Choroid plexus epithelial cell (primary cell): ENCODE measurements around the gene ACHE.

Experiments
- DNase-seq: peaks from one replicate; pipeline ENCODE4 v3.0.0-alpha.2; 2010; ENCODE audit warnings: low read depth
- H3K4me3 ChIP-seq: 2 replicates; pipeline ENCODE4 v1.5.1; 2011; ENCODE audit warnings: low read depth, mild to moderate bottlenecking, control low read depth, low read length, moderate library complexity
- TF ChIP-seq, protein P1 (sequence below): conservative IDR thresholded peaks from 2 replicates; pipeline ENCODE4 v1.5.1; 2011; ENCODE audit warnings: low read depth, mild to moderate bottlenecking, control low read depth, inconsistent platforms, low read length, moderate library complexity

ACHE gene

GRCh38 chr7:100880645-100881044, 15.0 kb downstream of the ACHE start:
- no peak overlapping the region for H3K4me3 ChIP-seq
- no peak for DNase-seq
- TF ChIP-seq, protein P1, sequence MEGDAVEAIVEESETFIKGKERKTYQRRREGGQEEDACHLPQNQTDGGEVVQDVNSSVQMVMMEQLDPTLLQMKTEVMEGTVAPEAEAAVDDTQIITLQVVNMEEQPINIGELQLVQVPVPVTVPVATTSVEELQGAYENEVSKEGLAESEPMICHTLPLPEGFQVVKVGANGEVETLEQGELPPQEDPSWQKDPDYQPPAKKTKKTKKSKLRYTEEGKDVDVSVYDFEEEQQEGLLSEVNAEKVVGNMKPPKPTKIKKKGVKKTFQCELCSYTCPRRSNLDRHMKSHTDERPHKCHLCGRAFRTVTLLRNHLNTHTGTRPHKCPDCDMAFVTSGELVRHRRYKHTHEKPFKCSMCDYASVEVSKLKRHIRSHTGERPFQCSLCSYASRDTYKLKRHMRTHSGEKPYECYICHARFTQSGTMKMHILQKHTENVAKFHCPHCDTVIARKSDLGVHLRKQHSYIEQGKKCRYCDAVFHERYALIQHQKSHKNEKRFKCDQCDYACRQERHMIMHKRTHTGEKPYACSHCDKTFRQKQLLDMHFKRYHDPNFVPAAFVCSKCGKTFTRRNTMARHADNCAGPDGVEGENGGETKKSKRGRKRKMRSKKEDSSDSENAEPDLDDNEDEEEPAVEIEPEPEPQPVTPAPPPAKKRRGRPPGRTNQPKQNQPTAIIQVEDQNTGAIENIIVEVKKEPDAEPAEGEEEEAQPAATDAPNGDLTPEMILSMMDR = no peak

DNA sequence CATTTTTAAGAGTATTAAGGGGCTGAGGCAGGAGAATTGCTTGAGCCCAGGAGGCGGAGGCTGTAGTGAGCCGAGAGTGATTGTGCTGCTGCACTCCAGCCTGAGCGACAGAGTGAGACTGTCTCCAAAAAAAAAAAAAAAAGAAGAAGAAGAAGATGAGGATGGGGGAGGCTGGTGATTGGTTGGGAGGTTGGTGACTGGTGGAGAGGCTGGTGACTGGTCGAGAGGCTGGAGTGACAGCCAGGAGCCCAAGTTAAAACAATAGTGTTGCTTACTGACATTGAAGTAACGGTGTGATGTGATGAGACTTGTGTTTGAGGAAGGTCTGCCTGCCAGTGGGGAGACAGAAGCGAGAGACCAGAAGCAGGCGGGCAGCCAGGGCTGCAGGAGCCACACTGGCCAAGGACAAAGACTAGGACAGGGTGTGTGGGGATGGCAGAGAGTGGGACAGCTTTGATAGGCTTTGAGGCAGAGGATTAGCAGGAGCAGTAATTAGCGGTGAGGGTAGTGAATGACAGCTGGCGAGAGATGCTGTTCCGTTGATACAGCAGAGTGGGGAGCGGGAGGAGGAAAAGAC, 15.9 kb downstream of the ACHE start:
- no peak for DNase-seq
- no peak overlapping the region for H3K4me3 ChIP-seq
- TF ChIP-seq, protein P1 = no peak

- no peak overlapping the region for H3K4me3 ChIP-seq
- DNase-seq = no peak
- TF ChIP-seq, protein P1 = no peak
Observed at GRCh38 chr7:100878685-100879084, 17.0 kb downstream of the ACHE start.

DNA sequence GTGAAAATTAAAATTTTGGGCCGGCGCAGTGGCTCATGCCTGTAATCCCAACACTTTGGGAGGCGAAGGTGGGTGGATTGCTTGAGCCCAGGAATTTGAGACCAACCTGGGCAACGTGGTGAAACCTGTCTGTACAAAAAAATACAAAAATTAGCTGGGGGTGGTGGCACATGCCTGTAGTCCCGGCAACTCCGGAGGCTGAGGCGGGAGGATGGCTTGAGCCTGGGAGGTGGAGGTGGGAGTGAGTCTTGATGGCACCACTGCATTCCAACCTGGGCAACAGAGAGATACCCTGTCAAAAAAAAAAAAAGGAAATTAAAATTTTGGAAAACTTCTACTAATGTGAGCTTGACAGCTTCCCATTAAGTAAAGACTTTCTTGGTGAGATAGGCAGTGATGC, 17.7 kb downstream of the ACHE start:
- no peak overlapping the region for H3K4me3 ChIP-seq
- no peak for DNase-seq
- TF ChIP-seq, protein P1 = no peak

- H3K4me3 ChIP-seq = peak overlapping the region; percentile 94
- TF ChIP-seq, protein P1 = no peak
- DNase-seq = no peak
Observed at GRCh38 chr7:100875356-100875751, 20.3 kb downstream of the ACHE start.

- peak within 1 kb of the TSS; percentile 94 for H3K4me3 ChIP-seq
- peak; percentile 99 for DNase-seq
- TF ChIP-seq, protein P1 = peak; percentile 39
Observed at GRCh38 chr7:100874577-100875355, 20.9 kb downstream of the ACHE start, which contains the start of gene SRRT. TSS of gene SRRT (plus strand) at chr7:100875103. CDS start at chr7:100875591, 488 bp downstream.

DNA sequence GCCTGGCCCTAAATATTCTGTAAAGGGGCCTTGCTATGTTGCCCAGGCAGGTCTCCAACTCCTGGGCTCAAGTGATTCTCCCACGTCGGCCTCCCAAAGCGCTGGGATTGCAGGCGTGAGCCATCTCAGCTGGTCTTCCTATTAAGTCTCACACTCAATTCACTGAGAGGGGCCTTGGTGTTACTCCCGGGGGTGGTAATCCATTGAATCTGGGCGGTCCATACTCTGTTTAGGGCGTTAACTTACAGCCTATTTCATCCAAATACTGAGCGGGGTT, 21.4 kb downstream of the ACHE start:
- DNase-seq = no peak
- TF ChIP-seq, protein P1 = no peak
- peak overlapping the region; percentile 94 for H3K4me3 ChIP-seq
